Measurements from ENCODE around the gene GNAS-AS1.

DNA sequence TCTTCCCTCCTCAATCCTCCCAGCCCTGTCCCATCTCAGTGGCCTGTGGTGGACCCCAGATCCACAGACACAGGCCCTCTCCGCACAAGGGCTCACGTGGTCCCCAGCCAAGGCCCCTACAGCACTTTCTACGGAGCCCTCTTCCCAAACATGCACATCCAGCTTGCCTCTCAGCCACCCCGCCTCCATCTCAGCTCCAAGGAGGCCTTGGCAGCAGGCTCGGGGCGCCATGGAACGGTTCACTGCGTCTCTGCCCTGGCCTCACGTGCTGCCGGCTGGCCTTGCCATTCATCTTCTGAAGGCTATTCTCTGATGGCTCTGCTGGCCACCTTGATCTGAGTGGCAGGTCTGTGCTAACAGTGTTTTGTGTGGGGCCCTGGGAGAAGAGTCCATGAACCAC lies 33.0 kb downstream of the GNAS-AS1 start:
- TF ChIP-seq YY1 (IDR thresholded peaks at IDR 0.05; ENCODE audit: insufficient read depth, insufficient read length) (no peak), ZNF274 (IDR thresholded peaks at IDR 0.05; ENCODE audit: low read depth, low read length) (no peak), SUZ12 (IDR thresholded peaks at IDR 0.05; ENCODE audit: extremely low read depth, insufficient read depth, insufficient read length) (no peak)

Measured in NT2/D1 (cell line).